NCI-H748 (cell line): ENCODE measurements around the gene APLN.
A peak's percentile ranks its signal among the peaks of the same experiment; 100 is the strongest.

ENCODE experiments used
- DNase-seq: peaks from one replicate; lab custom pipeline; 2025; ENCODE audit not compliant: unreplicated experiment; lab: John Stamatoyannopoulos, UW

The APLN gene

DNA sequence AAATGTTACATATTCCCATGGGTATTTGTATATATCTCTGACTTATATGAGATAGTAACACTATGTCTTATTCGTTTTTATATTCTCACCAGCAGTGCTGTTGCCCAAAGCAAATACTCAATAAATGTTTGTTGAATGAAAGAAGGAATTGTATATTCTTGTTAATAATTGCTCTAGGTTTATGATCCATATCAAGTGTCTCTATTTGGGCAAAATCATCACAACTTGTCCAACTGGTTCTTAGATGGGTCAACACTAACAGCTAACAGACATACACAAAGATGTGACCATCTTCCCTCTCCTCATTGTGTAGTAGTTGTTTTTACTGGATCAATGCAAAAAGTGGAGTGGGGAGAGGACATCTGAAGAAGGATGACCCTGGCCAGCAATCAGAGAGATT is 6.6 kb upstream of the APLN start:
- peak; percentile 61 for DNase-seq

DNA sequence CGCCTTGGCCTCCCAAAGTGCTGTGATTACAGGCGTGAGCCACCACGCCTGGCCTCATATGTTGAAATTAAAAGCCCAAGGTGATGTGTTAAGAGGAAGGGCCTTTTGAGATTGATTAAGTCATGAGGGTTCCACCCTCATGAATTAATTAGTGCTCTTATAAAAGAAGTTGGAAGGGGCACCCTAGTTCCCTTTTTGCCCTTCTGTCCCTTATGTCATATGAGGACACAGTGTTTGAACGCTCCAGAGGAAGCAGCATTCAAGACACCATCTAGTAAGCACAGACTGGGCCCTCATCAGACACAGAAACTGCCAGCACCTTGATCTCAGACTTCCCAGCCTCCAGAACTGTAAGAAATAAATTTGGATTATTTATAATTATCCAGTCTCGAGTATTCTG is 5.1 kb upstream of the APLN start:
- DNase-seq: no peak

DNA sequence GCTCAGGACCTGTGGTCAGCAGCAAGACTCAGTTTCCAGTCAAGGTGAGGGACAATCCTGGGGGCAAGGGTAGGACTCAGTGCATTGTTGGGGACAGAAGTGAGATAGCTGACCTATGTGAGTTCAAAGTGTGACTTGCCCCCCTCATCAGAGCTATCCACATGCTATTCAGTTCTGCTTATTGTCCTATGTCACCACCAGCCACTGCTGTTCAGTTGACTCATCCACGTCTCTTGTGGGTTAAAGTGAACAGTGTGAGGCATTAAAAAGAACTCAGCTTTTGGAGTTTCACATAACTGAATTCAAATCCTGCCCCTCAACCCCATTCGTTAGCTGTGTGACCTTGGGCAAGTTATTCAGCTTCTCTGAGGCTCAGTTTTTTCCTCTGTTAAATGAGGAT is 4.4 kb upstream of the APLN start:
- DNase-seq: no peak

DNA sequence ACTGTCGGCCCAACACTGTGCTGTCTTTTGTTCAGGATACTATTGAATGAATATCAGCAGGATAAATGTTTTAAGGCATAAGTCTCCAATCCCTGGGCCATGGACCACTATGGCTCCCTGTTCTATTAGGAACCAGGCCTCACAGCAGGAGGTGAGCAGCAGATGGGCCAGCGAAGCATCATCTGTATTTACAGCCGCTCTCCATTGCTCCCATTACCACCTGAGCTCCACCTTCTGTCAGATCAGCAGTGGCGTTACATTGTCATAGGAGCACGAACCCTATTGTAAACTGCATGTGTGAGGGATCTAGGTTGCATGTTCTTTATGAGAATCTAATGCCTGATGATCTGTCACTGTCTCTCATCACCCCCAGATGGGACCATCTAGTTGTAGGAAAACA is 3.7 kb upstream of the APLN start:
- no peak for DNase-seq

DNA sequence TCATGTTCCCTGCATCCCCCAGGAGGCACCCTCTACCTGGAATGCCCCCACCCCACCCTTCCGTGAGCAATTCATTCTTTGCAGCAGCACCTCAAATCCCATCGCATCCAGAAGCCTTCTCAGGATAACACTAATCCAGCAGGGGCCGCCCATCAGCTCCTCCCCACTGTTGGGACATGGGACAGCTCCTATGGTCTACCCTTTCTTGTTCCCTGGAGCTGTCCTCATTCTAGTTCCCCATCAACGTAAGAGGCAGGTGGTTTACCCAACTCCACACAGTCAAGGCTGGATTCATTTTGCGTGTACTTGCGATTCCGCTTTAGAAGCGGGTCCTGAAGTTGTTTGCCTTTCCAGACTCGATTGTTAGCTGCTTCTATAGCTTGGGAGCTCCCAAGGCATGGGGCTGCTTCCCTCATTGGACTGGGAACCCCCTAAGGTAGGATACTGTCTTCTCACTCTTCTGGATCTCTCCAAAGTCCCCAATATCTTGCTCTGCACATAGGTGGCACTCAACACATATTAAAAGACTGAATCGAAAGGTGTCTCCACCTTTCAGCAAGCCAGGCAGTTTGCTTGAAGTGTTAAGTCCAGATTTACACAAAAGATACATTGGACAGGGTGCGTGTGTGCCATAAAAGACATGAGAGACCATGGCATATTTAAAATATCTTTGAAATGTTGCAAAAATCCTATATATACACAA is 942 bp upstream of the APLN start:
- peak; percentile 48 for DNase-seq

DNA sequence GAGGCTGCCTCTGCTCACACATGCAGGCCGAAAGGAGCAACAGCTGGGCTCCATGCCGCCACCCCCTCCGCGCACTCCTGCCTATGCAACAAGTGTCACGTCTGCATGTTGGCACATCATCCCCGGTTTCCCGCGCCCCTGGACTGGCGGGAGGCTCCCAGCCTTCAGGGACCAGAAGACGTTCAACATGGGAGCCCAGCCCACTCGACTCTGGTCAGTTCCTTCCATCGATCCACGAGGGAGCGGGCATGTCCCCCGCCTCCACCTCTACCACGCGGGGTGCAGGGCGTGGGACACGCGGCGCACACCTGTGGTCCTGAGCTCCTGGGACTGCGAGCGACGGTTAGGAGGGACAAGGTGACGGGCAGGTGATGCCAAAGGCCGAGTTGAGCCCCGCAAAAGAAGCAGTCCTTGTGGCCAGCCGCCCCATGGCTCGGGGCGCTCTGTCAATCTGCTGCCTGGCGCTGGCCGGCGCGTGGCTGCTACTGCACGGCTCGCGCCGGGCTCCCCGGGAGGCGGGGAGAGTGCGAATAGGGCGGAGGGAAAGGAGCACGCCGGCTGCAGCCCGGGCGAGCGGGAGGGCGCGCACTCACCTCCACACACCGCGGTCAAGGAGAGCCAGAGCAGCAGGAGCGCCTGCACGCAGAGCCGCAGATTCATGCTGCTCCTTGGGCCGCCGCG is 645 bp downstream of the APLN start:
- DNase-seq: peak; percentile 70

DNA sequence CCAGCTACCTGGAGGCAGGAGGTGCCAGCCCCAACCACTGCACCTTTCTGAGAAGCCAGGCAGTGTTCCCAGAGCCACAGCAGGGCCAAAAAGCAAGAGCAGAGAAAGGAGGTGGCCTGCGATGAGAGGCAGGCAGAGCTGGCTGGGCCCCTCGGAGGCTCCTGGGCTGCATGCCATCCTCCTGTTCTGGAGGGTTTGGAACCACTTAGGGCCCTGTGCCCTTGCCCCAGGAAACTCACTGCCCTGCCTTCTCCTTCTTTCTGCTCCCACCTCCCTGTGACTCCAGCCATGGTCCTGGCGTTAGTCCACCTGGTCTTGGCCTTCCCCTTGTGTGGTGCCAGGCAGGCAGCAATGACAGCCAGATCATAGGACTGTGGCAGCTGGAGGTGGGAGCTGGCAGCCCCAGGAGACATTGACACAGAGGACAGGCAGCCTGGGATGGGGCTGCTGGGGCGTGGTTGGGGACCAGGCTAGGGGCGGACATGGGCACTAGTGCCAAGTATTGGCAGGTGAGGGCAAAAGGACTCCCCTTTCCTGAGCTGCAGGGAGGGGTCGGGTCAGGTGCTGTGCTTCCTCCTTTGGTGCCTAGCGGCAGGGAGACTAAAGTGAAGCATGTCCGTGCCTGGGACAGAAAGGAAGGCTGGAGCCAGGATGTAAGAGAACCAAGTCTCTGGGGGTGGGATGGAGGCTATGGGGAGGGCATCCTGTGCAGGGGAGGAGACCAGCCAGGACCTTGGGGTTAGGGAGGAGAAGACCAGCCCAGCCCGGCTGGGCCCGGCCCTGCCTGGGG is 1.4 kb downstream of the APLN start:
- no peak for DNase-seq

DNA sequence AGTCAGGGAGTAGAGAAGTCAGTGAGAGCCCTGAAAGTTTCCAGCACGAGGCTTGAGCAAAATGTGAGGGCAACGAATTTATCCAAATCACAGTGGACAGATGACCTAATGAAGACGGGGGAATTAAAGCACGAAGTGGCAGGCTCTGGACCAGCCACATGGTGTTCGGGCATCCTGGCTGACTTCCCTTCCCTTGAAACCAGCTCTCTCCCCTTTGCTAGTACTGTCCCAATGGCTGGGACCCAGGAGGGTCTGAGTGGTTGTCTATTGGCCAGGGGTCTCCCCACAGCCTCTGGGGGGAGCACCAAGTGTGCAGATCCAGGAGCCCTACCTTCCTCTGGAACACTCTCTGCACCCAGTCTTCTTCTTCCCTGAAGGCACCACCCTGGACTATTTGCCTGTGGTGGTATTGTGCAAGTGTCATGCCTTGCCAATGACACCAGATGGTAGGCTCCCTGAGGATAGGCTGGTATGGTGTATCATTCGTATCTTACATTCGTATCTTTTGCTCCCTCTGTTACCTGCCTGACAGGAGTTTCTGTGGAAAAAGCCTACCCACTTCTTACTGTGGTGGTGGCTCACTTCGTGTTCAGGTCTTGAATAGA is 2.1 kb downstream of the APLN start:
- no peak for DNase-seq

DNA sequence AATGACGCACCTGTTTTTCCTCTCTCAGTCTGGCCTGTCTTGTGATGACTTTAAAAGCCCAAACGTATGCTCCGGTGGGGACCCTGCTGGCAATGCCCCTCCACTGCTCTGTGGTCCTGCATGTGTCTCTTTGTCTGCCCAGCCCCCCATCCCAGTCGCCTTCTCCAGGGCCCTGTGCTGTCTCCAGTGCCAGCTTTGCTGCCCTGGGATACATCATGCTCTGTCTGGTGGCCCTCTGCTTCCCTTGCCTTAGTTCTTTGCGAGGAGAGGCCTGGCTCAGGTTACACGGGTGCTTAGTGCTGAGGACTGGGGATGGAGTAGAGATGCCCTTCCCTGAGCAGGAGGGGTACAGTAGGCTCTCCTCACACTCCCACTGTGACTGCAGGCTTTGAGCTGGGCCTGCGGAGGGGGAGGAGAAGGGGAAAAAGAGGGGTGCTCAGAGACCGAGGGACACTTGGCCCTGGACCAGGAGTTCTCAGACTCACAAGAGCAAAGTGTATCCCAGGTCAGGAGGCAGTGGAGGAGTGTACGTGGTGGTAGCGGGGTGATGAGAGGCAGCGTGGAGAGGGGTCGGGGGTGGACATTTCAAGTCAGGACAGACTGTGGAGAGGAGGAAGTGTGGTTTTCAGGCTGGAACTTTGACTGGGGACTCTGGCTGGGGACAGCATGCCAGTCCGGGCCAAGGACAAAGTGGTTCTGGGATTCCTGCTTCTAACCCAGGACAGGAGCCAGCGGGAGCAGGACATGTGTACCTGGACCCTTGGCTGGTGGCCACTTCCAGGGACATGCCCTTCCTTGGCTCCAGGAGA is 2.8 kb downstream of the APLN start:
- DNase-seq: no peak

DNA sequence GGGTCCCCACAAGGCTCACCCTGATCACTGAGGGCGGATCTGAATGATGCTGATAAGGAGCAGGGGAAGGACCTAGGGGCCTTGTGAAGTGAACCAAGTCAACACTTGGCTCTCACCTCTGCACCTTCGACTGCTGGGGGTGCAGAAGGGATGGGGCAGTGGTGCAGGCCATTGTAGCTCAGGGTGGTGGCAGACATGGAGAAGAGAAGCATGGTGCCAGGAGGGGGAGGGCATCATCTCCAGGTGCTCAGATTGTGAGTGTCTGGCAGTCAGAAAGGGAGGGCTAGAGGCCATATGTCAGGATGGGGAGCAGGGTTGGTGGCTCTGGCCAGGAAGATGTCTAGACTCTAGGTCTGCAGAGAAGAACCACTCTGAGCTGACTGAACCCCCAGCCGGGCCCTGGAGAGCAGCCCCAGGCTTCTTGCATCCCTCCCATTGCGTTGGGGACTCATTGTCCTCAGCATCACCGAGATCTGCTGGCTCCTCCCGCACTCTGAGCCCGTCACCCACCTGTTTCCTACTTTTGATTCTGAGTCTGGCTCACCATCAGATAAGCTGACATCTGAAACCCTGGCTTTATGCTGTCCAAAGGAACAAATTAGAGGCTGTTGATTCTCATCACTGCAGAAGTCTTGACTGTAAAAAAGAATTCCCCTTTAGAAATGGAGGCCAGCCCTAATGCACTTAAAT is 3.8 kb downstream of the APLN start:
- DNase-seq: no peak

DNA sequence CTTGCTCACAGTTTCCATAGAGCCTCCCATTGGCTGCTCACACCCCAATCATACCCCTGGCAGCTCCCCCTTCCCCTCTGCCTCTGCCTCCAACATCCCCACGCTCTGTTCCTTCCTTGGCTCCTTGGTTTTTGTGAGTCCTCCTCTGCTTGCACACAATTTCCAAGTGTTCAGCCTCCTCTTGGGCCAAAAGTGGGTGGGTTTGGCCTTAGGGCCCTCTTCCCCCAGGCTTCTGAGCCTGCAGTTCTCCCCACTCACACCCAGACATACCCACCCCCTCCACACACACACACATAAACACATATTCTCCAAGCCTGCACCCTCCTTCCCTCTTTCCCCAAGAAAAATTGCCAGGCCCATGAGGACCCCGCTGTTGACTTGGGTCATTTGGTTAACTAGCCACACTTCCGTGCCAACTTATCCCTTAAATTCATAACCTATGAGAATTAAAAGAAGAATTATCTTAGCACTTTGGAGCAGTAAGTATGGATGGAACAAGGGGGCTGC is 4.5 kb downstream of the APLN start:
- no peak for DNase-seq

DNA sequence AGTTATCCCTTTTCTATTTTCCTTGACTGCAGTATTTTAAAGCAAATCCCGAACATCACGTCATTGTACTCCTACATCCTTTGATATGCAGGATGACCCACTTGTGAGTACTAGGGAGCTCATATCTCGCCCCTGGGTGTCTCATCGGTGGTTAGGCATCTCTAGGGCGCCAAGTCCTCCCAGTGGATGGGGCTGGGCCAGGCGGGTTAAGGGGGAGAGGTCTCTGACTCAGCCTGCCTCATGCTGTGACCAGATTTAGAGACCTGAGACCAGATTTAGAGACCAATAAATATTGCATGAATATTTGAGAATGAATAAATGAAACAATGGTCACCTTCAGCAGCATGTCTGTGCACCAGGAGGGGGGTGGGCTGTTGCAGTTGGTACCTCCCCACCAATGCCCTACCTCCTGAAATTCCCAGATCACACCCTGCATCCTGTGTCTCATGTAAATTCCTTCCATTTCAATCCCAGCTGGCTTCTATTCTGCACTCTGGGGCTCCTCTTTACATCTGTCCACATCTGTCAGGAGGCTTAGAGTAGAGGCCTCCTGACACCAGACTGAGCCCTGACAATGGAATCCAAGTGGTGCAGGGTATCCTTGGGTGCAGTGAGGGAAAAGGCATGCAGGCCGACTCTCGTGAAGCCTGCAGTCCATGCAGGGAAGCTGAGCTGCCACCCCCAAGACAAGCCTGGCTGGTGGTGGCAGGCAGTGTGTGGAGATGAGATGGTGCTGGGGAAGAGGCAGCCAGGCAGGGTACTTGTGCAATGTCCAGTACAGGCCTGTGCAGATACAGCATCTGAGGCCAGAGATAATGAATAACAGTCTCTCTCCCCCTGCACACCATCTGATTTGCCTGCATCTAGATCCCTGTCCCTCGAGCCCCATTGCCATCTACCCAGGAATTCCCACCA is 5.2 kb downstream of the APLN start:
- no peak for DNase-seq

DNA sequence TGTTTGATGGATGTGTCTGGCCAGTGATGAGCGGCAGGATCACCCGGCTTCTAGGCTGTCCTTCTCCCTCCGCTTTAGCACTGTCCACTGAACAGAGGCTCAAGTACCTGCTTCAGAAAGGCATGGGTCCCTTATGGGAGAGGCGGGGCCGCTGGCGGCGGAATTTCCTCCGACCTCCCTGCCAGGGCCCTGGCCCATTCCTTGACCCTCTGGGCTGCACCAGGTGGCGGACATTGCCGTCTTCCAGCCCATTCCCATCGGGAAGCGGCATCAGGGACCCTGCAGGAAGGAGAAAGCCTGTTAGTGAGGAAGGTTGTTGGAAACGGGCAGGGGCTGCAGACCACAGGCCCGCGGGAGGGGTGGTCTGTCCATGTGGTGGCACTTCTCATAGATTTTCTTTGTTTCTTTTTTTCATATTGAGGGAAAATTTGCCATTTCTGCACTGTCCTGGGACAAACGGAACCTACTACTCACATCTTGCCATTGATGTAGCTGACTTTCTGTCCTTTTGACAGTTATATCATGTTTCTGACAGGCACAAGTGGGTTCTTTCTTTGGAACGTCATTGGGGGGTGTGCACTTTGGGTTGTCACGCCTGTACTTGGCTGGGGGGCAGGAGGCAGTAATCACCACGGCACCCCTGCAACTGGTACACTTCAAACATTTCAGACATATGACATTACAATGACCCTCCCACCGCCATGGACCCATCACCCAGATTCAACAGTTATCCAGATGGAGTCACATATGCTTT is 6.1 kb downstream of the APLN start:
- no peak for DNase-seq

DNA sequence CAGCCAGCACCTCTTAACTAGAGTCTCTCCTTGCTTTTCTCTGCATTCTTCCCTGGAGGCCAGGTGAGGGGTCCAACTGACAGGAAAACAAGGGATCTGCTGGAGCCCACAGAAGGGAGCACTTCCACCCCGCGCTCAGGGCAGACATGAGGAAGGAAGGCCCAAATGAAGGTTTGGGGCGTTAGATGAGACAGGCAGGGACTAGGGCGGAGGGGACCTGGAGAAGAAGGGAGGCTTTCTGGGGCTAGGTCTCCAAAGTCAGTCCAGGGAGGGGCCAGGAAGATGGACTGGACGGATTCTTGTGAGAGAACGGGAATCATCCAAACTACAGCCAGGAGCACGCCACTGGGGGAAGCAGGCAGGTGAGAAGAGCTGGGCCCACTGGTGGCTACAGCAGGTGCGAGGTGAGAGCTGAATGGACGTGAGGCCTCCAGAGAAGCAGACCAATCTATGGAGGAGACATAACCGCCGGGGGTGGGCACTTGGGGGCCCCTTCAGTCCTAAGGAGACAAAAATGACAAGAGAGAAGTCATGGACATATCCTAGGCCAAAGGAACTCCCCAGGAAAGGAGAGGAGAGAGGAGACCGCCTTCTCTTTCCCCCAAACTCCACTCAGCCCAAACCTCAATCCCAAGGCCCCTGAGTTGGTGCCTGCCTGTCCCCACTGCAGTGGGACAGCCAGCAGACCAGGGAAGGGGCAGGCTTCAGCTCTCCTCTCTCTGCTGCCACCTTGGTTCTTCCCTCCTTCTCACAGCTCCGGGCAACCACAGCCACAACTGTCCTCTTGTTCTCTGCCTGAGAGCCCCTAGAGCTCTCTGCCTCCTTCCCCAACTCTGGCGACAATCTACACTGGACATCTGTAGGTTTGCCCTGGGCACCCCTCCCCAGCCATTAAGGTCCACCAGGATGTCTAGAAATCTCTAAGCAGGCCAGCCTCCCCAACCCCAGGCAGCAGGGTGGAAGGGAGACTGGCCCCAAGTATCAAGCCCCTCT is 7.0 kb downstream of the APLN start:
- no peak for DNase-seq

DNA sequence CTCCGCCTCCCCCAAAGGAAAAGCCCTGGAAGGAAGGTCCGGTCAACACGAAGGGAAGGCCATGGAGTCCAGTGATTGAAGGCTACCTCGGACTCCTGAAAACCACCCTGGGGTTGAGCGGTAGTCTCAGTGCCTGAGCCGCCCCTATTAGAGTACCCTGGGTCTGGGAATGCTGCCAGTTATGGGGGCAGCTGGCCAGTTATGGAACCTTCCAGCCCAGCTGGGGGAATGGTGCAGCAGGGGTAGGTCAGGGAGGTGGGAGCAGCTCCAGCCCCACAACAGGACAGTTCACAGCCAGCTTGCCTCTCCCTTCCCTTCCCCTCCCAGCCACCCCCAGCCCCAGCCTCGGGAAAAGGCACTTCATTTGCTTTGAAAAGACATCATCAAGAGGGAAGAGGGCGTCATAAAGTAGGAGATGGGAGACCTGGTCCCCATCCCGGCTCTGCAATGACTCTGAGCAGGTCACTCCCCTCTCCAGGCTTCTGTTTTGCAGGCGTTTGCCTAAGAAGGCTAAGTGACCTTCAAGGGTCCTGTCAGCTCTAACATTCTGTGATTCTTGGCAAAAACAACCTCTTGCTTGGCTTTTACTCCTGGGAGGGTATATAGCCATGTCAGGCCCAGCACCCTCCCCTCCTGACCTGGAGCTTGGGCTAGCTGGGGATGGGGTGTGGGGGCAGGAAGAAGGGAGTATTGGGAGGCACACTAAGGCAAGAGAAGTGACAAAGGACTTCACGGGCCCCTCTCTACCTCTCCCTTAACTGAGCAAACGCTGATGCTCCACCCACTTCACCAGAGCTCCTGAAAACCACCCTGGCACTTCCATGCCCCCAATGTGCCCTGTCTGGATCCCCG is 8.0 kb downstream of the APLN start:
- DNase-seq: no peak

DNA sequence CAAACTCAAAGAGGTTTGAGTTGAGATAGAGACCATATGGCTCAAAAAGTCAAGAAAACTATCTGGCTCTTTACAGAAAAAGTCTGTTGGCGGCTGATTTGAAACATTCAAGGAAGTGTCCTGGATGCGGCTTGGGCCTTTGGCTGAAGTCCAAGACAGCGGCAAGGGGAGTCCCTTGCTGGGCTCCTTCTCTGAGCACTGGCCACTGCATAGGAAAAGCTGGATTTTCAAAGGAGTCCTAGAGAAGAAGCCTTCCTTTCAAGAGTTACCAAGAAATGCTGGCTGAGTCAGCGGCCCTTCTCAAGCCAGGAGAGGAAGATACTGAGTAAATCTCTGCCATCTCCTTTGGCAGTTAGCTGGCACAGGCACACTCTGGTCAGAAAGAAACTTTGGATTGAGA is 12.1 kb downstream of the APLN start:
- DNase-seq: no peak
